Measurements from ENCODE around the gene PSMD11.

- TF ChIP-seq CTCF (conservative IDR thresholded peaks at IDR 0.05): no peak
- TF ChIP-seq ZFX (IDR thresholded peaks at IDR 0.05): no peak
These were observed 75.9 kb downstream of the PSMD11 start for GRCh38 chr17:32520104-32520701.
